GM19351 (cell line): ENCODE data around the gene CABLES1.

Experiments used
- ATAC-seq: cut with Tn5 transposase; IDR thresholded peaks from one replicate; pipeline ENCODE4 v1.9.1; 2021; ENCODE audit warnings: mild to moderate bottlenecking, moderate library complexity; ENCODE audit not compliant: unreplicated experiment

The CABLES1 gene

DNA sequence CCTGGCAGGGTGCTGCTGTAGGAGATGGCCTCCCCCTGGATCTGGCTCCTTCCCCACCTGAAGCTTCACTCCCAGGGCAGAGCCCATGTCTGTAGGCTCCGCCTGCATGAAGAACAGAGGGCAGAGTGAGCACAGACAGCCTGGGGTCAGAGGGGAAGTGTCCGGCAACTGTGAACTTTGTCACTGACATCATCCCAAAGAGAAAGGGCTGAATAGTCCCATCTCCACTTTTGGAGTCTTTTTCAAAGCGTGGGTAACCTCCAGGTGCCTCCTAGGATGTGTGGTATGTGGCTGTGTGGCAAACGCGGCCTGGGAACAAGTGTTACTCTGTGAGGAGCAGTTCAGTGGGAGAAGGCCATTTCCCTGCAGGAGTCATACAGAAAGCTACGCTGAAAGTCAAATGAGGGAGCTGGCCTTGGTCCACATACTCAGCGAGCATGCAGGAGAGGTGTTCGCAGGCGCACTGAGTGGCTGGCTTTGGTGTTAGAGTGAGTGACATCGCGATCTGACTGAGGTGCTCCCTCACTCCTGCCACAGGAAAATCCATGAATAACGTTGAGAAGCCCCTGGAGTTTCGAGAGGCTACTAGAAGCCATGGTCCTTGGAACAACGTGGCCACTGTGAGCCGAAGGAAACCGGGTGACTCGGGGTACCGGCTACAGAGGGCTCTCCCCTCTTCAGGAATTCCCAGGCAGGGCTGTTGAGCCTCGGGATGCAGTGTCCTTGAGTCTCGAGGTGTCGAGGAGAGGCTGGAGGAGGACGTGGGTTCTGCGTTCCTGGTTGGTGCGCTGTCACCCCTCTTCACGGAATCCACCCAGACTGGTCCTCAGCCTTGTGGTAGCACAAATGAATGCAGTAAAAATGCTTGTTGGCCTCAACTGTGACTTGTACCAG lies 54.7 kb downstream of the CABLES1 start:
- ATAC-seq = no peak

DNA sequence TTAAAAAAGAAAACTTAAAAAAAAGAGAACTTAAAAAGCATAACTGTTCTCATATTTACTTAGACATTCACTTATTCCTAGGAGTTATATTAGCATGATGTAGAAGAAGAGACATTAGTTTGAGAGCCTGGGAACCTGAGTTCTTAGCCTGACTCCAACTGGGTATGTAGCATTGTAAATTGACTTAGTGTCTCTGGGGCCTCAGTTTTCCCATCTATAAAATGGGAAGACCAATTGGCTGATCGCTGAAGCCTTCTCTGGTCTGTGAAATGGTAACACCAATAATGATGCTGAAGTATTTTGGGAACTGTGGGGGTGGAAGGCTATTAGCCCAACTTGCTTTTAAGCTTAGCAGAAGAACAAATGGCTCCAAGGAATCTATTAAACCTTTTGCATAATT lies 55.9 kb downstream of the CABLES1 start:
- ATAC-seq = no peak

GRCh38 chr18:23193742-23194141 lies 58.5 kb downstream of the CABLES1 start:
- ATAC-seq = no peak

DNA sequence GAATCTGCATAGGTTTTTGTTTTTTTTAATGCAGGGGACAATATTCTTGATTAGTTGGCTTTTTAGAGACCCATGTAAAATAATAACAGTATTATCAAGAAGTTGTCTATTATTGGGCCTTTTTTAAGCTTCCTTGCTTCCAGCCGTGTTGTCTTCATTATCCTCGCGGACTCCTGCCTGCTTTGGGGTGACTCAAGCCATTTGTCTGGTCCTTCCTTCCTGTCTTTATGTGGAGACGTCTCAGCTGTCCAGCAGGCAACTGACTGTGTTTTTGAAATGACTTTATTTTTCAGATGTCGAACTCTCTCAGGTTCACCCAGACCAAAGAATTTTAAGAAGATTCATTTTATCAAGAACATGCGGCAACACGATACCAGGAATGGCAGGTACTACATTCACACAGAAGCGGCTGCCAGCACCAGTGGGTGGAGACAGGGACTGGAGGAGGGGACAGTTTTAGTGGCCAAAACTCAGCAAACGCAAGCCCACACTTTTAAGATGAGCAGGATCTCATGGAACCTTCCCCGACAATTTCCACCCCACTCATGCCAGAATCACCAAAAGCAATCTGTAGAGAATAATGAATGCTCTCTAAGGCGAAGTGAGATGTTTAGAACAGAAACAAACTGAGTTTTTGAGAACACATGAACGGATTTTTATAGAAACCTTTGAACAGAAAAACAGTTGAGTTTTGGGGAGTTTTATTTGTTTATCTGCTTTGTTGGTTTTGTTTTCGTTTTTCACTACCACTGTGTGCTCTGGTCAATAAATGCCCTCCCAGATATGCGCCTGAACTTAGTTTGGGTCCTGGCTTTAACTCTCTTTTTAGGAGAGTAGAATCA lies 59.1 kb downstream of the CABLES1 start:
- no peak for ATAC-seq

DNA sequence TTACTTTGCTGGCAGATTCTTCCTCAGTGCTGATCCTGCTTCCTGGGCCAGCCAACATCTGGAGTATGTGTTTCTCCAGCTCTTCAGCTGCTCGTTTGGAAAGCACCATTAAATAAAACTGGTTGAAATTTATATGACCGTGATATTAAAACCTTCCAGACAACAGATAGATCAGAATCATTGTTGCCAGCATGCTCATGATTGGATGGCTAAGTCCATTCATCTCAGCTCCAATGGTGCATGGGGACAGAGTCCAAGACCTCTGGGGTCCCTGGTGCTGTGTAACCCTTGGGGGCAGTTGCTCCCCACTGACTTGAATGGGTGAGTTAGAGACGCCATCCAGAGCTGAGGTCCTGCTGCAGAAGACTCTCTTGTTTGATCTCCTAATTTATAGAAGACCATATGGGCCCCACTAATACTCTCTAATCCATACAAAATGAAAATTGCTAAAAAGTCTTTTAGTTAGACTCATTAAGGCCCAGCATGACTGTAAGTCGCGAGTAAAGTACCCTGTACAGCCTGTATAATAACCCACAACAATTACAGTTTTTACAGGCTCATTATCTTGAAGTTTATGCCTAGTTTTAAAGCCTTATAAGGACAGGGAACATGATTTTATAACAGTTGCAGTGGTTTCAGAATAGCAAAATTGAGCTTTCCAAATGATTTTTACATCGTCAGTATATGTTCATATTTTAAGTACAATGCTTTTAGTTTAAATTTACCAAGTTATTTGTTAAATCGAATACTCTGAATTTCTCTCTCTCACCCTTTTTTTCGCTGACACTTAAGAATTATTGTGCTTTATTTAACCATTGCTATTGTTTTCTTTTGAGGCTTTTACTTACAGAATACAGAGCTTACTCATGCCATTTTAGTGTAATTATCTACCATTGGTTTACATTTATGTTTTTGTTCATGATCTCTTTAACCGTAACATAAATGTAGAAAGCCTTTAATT lies 60.0 kb downstream of the CABLES1 start:
- ATAC-seq = no peak

DNA sequence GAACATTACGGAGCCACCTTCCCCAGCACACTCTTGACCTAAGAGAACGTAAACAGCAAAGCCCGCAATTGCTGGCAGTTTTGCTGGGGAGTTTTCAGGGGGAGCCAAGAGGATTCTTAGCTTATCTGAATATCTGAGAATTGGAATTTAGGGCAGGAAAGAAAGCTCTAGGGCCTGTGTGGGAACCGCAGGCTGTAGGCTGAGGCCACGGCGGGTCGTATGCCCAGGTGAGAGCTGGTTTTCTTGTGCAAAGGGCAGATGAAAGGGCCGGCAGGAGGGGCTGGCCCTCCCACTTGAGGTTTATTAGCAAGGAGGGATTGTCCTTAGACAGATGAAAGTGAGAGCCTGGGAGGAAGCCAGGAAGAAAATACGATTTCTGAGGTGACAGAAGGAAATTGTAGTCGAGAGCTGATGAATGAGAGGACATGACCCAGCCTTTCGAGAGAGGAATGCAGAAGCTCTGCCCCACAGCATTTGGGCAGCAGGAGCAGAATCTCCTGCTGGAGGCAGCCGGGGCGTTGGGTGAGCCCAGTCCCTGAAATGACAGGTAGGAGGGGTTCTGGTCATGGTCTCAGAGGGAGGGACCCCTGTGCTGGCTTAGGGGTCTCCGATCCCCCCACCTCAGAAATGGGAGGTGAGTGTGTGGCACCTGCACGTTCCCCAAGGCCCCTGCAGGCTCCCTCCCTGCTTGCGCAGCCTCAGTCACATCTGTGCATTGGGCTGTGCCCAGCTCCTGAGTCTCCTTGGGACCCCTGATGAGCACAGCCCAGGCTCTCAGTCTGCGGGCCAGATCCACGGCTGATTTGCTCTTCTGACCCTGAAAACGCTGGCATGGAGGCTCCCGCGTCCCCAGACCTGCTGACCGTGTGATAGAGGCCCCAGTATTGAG lies 61.1 kb downstream of the CABLES1 start:
- no peak for ATAC-seq

- ATAC-seq = no peak
These were observed 63.0 kb downstream of the CABLES1 start for GRCh38 chr18:23198217-23198845.

- ATAC-seq = no peak
These were observed 65.5 kb downstream of the CABLES1 start for GRCh38 chr18:23200756-23201155.

DNA sequence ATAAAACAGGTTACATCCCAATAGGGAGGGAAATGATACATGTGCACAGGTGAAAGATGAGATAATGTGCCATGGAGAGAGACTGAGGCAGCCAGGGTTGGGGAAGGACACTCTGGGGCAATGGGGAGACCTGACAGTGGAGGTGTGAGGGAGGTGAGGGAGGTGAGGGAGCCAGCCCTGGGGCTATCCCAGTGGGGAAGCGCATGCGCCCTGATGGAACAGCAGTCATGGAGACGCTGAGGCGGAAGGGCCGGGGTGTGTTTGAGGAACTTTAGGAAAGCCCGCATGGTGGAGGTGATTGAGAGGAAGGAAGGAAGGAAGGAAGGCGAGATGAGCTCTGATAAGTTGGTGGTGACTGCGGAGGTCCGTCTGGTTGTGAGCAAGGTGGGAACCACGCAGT lies 66.5 kb downstream of the CABLES1 start:
- no peak for ATAC-seq

DNA sequence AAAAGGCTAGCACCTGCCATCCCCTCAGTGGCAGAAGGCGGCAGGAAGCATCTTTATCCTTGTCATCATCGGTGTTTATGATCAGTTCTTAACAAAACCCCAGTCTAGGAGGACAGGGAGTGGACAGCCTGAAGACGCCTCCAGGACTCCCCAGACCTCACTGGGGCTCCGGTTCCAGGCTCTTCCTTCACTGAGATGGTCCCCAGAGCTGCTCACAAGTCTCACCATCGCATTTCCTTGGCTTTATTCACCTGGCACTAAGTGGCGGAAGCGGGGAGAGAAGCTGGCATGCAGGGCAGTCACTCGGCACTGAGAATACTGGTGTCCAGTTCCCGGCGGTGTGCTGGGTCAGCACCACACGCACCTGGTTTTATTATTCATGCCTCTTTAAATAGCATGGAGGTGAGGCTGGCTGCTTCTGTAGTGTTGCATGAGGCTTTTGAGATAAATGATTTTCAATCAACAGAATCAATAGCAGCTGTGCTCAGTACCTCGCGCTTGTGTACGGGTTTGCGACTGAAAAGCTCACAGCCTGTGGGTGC lies 68.7 kb downstream of the CABLES1 start:
- ATAC-seq = no peak

DNA sequence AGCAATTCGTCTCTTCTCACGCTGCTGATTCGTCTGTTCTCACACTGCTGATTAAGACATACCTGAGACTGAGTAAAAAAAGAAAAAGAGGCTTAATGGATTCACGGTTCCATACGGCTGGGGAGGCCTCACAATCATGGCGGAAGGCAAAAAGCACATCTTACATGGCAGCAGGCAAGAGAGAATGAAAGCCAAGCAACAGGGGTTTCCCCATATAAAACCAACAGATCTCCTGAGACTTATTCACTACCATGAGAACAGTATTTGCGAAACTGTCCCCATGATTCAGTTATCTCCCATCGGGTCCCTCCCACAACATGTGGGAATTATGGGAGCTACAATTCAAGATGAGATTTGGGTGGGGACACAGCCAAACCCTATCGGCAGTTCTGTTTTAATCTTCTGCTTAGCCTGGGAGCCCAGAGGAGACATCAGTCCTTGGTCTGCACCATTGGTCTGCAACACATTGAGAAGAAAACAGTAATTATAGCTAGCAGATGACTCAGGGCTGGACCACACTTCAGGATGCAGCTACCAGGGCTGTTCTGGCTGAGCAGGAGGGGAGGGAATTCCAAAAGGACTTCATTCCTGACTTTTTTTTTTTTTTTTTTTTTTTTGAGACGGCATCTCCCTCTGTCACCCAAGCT lies 69.4 kb downstream of the CABLES1 start:
- no peak for ATAC-seq

DNA sequence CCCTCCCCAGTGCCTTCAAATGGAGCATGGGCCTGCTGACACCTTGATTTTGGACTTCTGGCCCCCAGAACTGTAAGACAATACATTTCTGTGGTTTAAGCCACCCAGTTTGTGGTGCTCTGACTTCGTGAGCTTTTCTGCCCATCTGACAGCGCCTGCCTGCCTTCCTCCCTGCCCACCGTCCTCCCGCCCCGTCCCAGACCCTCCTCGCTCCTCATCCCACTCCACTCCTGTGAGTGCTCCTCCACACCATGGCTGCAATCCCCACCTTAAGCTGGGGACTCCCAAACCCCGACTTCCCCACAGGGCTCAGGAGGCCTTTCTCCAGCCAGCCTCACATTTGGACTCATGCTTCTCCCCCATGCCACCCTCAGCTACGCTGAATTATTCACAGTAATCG lies 70.7 kb downstream of the CABLES1 start:
- no peak for ATAC-seq

DNA sequence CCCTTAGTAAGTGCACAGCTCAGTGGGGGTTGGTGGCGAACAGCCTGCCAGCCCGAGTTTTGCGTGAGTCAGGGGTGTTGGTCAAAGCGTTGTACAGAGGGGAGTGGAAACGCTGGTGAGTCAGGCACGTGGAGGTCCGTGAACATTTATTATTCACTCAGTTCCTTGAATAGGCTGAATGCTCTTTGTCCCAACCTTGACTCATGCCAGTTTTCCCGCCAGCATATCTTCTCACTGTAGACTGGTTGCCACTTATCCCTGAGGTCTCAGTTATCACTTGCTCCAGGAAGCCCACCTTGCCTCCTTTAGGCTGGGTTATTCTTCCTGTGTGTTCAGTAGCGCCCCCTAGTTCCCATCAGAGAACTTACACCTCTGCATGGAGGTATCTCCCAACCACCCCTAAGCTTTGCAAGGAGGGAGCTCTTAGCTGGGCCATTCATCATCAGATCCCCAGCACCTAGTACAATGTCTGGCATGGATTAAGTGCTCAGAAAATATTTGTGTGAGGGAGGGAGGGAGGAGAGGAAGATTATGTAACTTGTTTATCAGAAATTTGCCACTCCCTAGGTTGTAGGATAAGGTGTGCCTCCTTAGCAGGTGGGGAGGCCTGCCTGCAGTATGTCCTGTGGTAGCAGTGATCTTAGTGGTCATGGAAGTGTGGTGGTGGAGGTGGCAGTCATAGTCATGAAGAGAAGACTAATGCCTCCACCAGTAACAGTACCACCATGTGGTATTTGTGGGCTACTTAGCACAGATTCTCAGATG lies 72.1 kb downstream of the CABLES1 start:
- no peak for ATAC-seq

- ATAC-seq = no peak
These were observed 72.7 kb downstream of the CABLES1 start for GRCh38 chr18:23207994-23208393.

- ATAC-seq = no peak
These were observed 73.3 kb downstream of the CABLES1 start for GRCh38 chr18:23208600-23208999.

GRCh38 chr18:23209031-23209430 lies 73.7 kb downstream of the CABLES1 start:
- ATAC-seq = no peak

DNA sequence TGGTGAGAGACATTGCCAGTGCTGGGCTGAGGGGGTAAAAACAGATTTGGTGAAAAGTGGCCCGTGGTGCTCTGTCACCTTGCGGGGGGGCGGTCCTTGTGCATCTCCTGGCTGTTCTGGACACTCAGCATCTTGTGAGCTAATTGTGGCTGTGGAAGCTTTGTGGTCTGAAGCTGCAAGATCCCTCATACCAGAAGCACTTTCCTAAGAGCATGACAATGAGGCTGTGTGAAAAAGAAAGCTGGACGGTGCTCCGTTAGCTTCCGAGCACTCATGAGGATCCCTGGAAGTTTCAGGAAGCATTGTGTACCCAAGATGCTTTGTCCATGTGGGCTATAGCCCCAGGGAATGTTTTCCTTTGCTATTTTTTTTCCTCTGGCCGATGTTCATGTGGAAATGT lies 74.5 kb downstream of the CABLES1 start:
- ATAC-seq = no peak

- ATAC-seq = no peak
These were observed 75.2 kb downstream of the CABLES1 start for GRCh38 chr18:23210526-23210925.
